AG04449 (cell line): ENCODE measurements around the gene SMCO1.
A peak's percentile ranks its signal among the peaks of the same experiment; 100 is the strongest.
"Not testable (repeated sequence)": the region's sequence is repeated elsewhere in the genome, so short reads cannot be mapped to it uniquely, and the experiment has no call there.

Experiments used
- CTCF ChIA-PET: fragments of 350-600 bp; formaldehyde crosslinking; extraction: SDS; loops from one replicate; lab custom pipeline; 2021; ENCODE audit warnings: antibody characterized with exemption; lab: Yijun Ruan, JAX
- POLR2A ChIA-PET: fragments of 400-600, 350-600 bp; formaldehyde crosslinking; extraction: SDS; loops from one replicate; lab custom pipeline; 2020; ENCODE audit warnings: antibody characterized with exemption, inconsistent platforms; lab: Yijun Ruan, JAX
- DNase-seq: peaks from one replicate; pipeline ENCODE4 v3.0.0-alpha.2; 2010; ENCODE audit warnings: low read depth, low spot score
- H3K4me3 ChIP-seq: 2 replicates; pipeline ENCODE4 v1.5.1; 2011; ENCODE audit warnings: low read depth, mild to moderate bottlenecking, control low read depth, low read length
- TF ChIP-seq, protein P1 (sequence below): IDR thresholded peaks from one replicate; pipeline ENCODE4 v1.5.1; 2011; ENCODE audit warnings: mild to moderate bottlenecking, moderate library complexity, low read length, control low read depth, inconsistent platforms; ENCODE audit not compliant: insufficient read depth; ENCODE audit errors: missing control alignments

SMCO1 gene

GRCh38 chr3:196528639-196529233 lies 13.6 kb upstream of the SMCO1 start:
- no peak for DNase-seq
- TF ChIP-seq, protein P1, sequence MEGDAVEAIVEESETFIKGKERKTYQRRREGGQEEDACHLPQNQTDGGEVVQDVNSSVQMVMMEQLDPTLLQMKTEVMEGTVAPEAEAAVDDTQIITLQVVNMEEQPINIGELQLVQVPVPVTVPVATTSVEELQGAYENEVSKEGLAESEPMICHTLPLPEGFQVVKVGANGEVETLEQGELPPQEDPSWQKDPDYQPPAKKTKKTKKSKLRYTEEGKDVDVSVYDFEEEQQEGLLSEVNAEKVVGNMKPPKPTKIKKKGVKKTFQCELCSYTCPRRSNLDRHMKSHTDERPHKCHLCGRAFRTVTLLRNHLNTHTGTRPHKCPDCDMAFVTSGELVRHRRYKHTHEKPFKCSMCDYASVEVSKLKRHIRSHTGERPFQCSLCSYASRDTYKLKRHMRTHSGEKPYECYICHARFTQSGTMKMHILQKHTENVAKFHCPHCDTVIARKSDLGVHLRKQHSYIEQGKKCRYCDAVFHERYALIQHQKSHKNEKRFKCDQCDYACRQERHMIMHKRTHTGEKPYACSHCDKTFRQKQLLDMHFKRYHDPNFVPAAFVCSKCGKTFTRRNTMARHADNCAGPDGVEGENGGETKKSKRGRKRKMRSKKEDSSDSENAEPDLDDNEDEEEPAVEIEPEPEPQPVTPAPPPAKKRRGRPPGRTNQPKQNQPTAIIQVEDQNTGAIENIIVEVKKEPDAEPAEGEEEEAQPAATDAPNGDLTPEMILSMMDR: peak; percentile 82
- POLR2A ChIA-PET: interaction anchor here (0.9 kb wide), 1 partner anchor 448 kb away, joined by 3 read pairs; no protein-coding TSS in a partner anchor
- peak overlapping the region; percentile 57 for H3K4me3 ChIP-seq
- CTCF ChIA-PET: interaction anchor here (0.6 to 2.6 kb wide), 48 partner anchors 8 to 458 kb away, joined by 3 to 22 read pairs (median 4); partner anchors contain the start of gene SMCO1

DNA sequence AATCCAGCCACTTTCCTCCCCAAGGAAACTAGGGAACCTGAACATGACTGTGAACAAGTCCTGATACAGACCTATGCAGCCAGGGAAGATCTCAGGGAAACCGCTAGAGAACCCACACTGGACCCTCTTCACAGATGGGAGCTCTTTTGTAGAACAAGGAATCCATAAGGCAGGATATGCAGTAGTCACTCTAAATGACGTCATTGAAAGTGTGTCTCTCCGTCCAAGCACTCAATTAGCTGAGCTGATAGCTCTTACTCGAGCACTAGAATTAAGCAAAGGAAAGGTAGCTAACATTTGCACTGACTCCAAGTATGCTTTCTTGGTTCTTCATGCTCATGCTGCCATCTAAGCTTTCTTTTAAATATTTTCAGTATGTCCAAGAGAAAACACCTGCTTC lies 10.0 kb upstream of the SMCO1 start:
- POLR2A ChIA-PET: no interaction called here
- TF ChIP-seq, protein P1: no peak
- CTCF ChIA-PET: interaction anchor here (0.7 to 13.9 kb wide), 7 partner anchors 12 to 452 kb away, joined by 3 to 185 read pairs (median 3); no protein-coding TSS in a partner anchor
- DNase-seq: no peak
- H3K4me3 ChIP-seq: no peak overlapping the region

DNA sequence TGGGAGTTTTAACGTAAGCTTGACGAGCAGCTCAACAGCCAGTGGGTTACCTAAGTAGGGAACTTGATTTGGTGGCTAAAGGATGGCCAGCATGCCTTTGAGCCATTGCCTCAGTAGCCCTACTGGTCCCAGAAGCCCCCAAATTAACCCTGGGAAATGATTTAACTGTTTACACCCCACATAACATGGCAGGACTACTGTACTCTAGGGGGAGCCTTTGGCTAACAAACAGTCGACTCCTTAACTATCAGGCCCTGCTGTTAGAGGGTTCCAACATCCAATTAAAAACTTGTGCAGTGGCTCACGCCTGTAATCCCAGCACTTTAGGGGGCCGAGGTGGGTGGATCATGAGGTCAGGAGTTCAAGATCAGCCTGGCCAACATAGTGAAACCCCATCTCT lies 9.4 kb upstream of the SMCO1 start:
- TF ChIP-seq, protein P1: no peak
- CTCF ChIA-PET: interaction anchor here (0.6 to 13.9 kb wide), 12 partner anchors 11 to 452 kb away, joined by 3 to 185 read pairs (median 6); partner anchors contain the start of gene SMCO1
- DNase-seq: no peak
- H3K4me3 ChIP-seq: no peak overlapping the region
- POLR2A ChIA-PET: no interaction called here

DNA sequence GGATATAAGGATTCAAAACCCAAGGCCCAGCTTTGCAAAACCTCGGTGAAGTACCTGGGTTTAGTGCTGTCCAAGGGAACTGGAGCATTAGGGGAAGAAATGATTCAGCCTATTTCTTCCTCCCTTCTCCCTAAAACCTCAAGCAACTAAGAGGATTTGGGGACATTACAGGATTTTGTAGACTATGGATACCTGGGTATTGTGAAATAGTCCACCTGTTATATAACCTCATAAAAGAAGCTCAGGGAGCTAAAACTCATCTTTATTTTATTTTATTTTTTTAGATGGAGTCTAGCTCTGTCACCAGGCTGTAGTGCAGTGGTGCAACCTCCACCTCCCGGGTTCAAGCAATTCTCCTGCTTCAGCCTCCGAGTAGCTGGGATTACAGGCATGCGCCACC lies 8.7 kb upstream of the SMCO1 start:
- H3K4me3 ChIP-seq: no peak overlapping the region
- no peak for DNase-seq
- ChIA-PET CTCF (interaction anchor here (0.6 to 13.9 kb wide), 17 partner anchors 10 to 453 kb away, joined by 3 to 185 read pairs (median 5); partner anchors contain the start of gene SMCO1), POLR2A (no interaction called here)
- TF ChIP-seq, protein P1: no peak

DNA sequence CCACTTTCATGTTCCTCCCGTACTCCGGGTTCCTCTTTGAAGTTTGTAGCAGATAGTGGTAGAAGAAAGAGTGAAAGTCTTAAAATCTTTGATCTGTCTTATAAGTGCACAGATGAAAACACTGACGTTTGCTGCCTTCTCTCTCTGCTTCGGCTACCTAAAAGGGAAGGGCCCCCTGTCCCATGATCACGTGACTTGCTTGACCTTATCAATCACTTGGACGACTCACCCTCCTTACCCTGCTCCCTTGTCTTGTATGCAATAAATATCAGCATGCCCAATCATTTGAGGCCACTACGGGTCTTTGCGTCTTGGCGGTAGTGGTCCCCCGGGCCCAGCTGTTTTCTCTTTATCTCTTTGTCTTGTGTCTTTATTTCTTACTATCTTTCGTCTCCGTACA lies 6.1 kb upstream of the SMCO1 start:
- DNase-seq, POLR2A ChIA-PET, H3K4me3 ChIP-seq: not testable (repeated sequence)
- CTCF ChIA-PET: interaction anchor here (0.9 to 13.9 kb wide), 10 partner anchors 7 to 671 kb away, joined by 3 to 185 read pairs (median 5); no protein-coding TSS in a partner anchor

- TF ChIP-seq, protein P1: no peak
- no peak overlapping the region for H3K4me3 ChIP-seq
- ChIA-PET CTCF (interaction anchor here (1.0 to 13.9 kb wide), 12 partner anchors 9 to 494 kb away, joined by 3 to 185 read pairs (median 5); partner anchors contain the start of gene RNF168), POLR2A (no interaction called here)
- no peak for DNase-seq
Measured at GRCh38 chr3:196519718-196520082, 4.6 kb upstream of the SMCO1 start.
